ENCODE measurements around the gene KATNB1.
"Not testable (repeated sequence)": the region's sequence is repeated elsewhere in the genome, so short reads cannot be mapped to it uniquely, and the experiment has no call there.

The KATNB1 gene

GRCh38 chr16:57764341-57765159 lies 29.0 kb downstream of the KATNB1 start:
- peak; percentile 67 for DNase-seq (ENCODE audit: low read depth, low spot score)
- H3K27ac ChIP-seq, result peak overlapping the region; percentile 80

- peak overlapping the region; percentile 80 for H3K27ac ChIP-seq
- DNase-seq (ENCODE audit: low read depth, low spot score), result no peak
Observed at GRCh38 chr16:57765160-57765728, 29.7 kb downstream of the KATNB1 start.

GRCh38 chr16:57766714-57767348 lies 31.3 kb downstream of the KATNB1 start:
- DNase-seq (ENCODE audit: low read depth, low spot score), result no peak
- no peak overlapping the region for H3K27ac ChIP-seq

GRCh38 chr16:57769541-57770145 lies 34.1 kb downstream of the KATNB1 start:
- H3K27ac ChIP-seq, result no peak overlapping the region
- no peak for DNase-seq (ENCODE audit: low read depth, low spot score)

- no peak overlapping the region for H3K27ac ChIP-seq
- no peak for DNase-seq (ENCODE audit: low read depth, low spot score)
Observed at GRCh38 chr16:57770361-57770760, 34.8 kb downstream of the KATNB1 start.

GRCh38 chr16:57771141-57771785 lies 35.7 kb downstream of the KATNB1 start:
- no peak for DNase-seq (ENCODE audit: low read depth, low spot score)
- H3K27ac ChIP-seq, result no peak overlapping the region

- no peak overlapping the region for H3K27ac ChIP-seq
- DNase-seq (ENCODE audit: low read depth, low spot score), result no peak
Observed at GRCh38 chr16:57773019-57773418, 37.4 kb downstream of the KATNB1 start.

GRCh38 chr16:57773655-57774295 lies 38.2 kb downstream of the KATNB1 start:
- DNase-seq (ENCODE audit: low read depth, low spot score), result no peak
- H3K27ac ChIP-seq, result no peak overlapping the region

GRCh38 chr16:57774705-57775285 lies 39.2 kb downstream of the KATNB1 start:
- no peak for DNase-seq (ENCODE audit: low read depth, low spot score)

GRCh38 chr16:57775661-57776469 lies 40.3 kb downstream of the KATNB1 start:
- H3K27ac ChIP-seq, result no peak overlapping the region
- no peak for DNase-seq (ENCODE audit: low read depth, low spot score)

More at GRCh38 chr16:57774705-57775285, 39.2 kb downstream of the KATNB1 start:
- H3K27ac ChIP-seq, result no peak overlapping the region

GRCh38 chr16:57778658-57779057 lies 43.1 kb downstream of the KATNB1 start:
- no peak for DNase-seq (ENCODE audit: low read depth, low spot score)
- H3K27ac ChIP-seq, result peak overlapping the region; percentile 74

- not testable (repeated sequence) for DNase-seq (ENCODE audit: low read depth, low spot score)
- H3K27ac ChIP-seq, result peak overlapping the region; percentile 74
Observed at GRCh38 chr16:57779836-57780235, 44.3 kb downstream of the KATNB1 start.

GRCh38 chr16:57781349-57781740 lies 45.8 kb downstream of the KATNB1 start:
- no peak for DNase-seq (ENCODE audit: low read depth, low spot score)
- H3K27ac ChIP-seq, result peak overlapping the region; percentile 30

- DNase-seq (ENCODE audit: low read depth, low spot score), result no peak
Observed at GRCh38 chr16:57781741-57782606, 46.4 kb downstream of the KATNB1 start.

GRCh38 chr16:57782607-57783055 lies 47.1 kb downstream of the KATNB1 start:
- H3K27ac ChIP-seq, result peak overlapping the region; percentile 30
- DNase-seq (ENCODE audit: low read depth, low spot score), result not testable (repeated sequence)

More at GRCh38 chr16:57781741-57782606, 46.4 kb downstream of the KATNB1 start:
- H3K27ac ChIP-seq, result peak overlapping the region; percentile 30

GRCh38 chr16:57783116-57783515 lies 47.5 kb downstream of the KATNB1 start:
- peak overlapping the region; percentile 30 for H3K27ac ChIP-seq
- no peak for DNase-seq (ENCODE audit: low read depth, low spot score)

GRCh38 chr16:57783883-57784282 lies 48.3 kb downstream of the KATNB1 start:
- DNase-seq (ENCODE audit: low read depth, low spot score), result no peak
- H3K27ac ChIP-seq, result no peak overlapping the region

- DNase-seq (ENCODE audit: low read depth, low spot score), result no peak
- H3K27ac ChIP-seq, result no peak overlapping the region
Observed at GRCh38 chr16:57784334-57784733, 48.8 kb downstream of the KATNB1 start.
